ENCODE data around the gene TEX12. TPM values are rescaled to one million over a fixed set of nuclear protein-coding genes. Genes with fewer than 3 reads are reported as not detected.

TEX12 gene
- total and polyA plus RNA-seq, 2 experiments from 2014 or later = 0.50 TPM; not detected in 1

- Histone ChIP-seq H3K4me3 (no peak overlapping the region), H3K27ac (peak overlapping the region; percentile 49)
- TF ChIP-seq EZH2phosphoT487 (IDR thresholded peaks at IDR 0.05; ENCODE audit: low read depth, severe bottlenecking, unreplicated experiment) = no peak
- no peak for TF ChIP-seq CTCF (IDR thresholded peaks at IDR 0.05; ENCODE audit: poor library complexity)
- no peak for TF ChIP-seq EZH2 (IDR thresholded peaks at IDR 0.05; ENCODE audit: borderline replicate concordance)
These were observed 4.2 kb upstream of the TEX12 start for GRCh38 chr11:112162761-112163546.

GRCh38 chr11:112163875-112164685 is 3.1 kb upstream of the TEX12 start, which contains the start of gene IL18:
IL18 (minus strand) TSS chr11:112164094; CDS start chr11:112155053, 9,041 bp downstream.
- Histone ChIP-seq H3K4me1 (ENCODE audit: insufficient read depth) (peaks cover 6% of the 10 kb centered on the region), H3K4me3 (no peak within 1 kb of the TSS), H3K36me3 (replicated peaks; ENCODE audit: insufficient read depth, low read depth) (no peaks in the 10 kb centered on the region), H3K4me2 (peak within 1 kb of the TSS; percentile 37), H3K9me3 (ENCODE audit: low read depth) (no peaks in the 10 kb centered on the region), H4K20me1 (ENCODE audit: insufficient read depth, poor library complexity, severe bottlenecking) (no peaks in the 10 kb centered on the region), H3K79me2 (no peaks in the 10 kb centered on the region), H2AFZ (no peak within 1 kb of the TSS), H3K27me3 (no peaks in the 10 kb centered on the region), H3K9me2 (replicated peaks; ENCODE audit: insufficient read depth) (no peaks in the 10 kb centered on the region), H3K27ac (peak within 1 kb of the TSS; percentile 49)
- peak; percentile 45 for DNase-seq (ENCODE audit: low spot score)
- WGBS (ENCODE audit: low lambda C conversion rate, missing lambda C conversion rate) = 70% methylated on average over 12 of the region's 12 CpGs
- no peak for TF ChIP-seq EZH2phosphoT487 (IDR thresholded peaks at IDR 0.05; ENCODE audit: low read depth, severe bottlenecking, unreplicated experiment)
- TF ChIP-seq CTCF (IDR thresholded peaks at IDR 0.05; ENCODE audit: poor library complexity) = no peak
- TF ChIP-seq EZH2 (IDR thresholded peaks at IDR 0.05; ENCODE audit: borderline replicate concordance) = no peak

More at GRCh38 chr11:112162761-112163546, 4.2 kb upstream of the TEX12 start:
- Histone ChIP-seq H3K79me2 (no peaks in the 10 kb centered on the region), H4K20me1 (ENCODE audit: insufficient read depth, poor library complexity, severe bottlenecking) (no peaks in the 10 kb centered on the region), H2AFZ (no peak overlapping the region), H3K9me3 (ENCODE audit: low read depth) (no peaks in the 10 kb centered on the region), H3K4me1 (ENCODE audit: insufficient read depth) (peaks cover 6% of the 10 kb centered on the region), H3K4me2 (peak overlapping the region; percentile 37), H3K27me3 (no peaks in the 10 kb centered on the region), H3K9me2 (replicated peaks; ENCODE audit: insufficient read depth) (no peaks in the 10 kb centered on the region), H3K36me3 (replicated peaks; ENCODE audit: insufficient read depth, low read depth) (no peaks in the 10 kb centered on the region)
- peak; percentile 22 for DNase-seq (ENCODE audit: low spot score)
- 75% methylated on average over 6 of the region's 6 CpGs for WGBS (ENCODE audit: low lambda C conversion rate, missing lambda C conversion rate)

- no peak for DNase-seq (ENCODE audit: low spot score)
- H3K27ac ChIP-seq = peak overlapping the region; percentile 0
These were observed 2.1 kb upstream of the TEX12 start for GRCh38 chr11:112165049-112165448.

More at GRCh38 chr11:112165049-112165448, 2.1 kb upstream of the TEX12 start:
- H4K20me1 ChIP-seq (ENCODE audit: insufficient read depth, poor library complexity, severe bottlenecking) = no peaks in the 10 kb centered on the region
- no peak overlapping the region for H2AFZ ChIP-seq
- peaks cover 6% of the 10 kb centered on the region for H3K4me1 ChIP-seq (ENCODE audit: insufficient read depth)
- TF ChIP-seq EZH2phosphoT487 (IDR thresholded peaks at IDR 0.05; ENCODE audit: low read depth, severe bottlenecking, unreplicated experiment) = no peak
- H3K79me2 ChIP-seq = no peaks in the 10 kb centered on the region
- no peaks in the 10 kb centered on the region for H3K36me3 ChIP-seq (replicated peaks; ENCODE audit: insufficient read depth, low read depth)
- H3K4me2 ChIP-seq = no peak overlapping the region
- H3K27me3 ChIP-seq = no peaks in the 10 kb centered on the region
- 64% methylated on average over 3 of the region's 3 CpGs for WGBS (ENCODE audit: low lambda C conversion rate, missing lambda C conversion rate)
- no peaks in the 10 kb centered on the region for H3K9me3 ChIP-seq (ENCODE audit: low read depth)
- H3K4me3 ChIP-seq = no peak overlapping the region
- no peaks in the 10 kb centered on the region for H3K9me2 ChIP-seq (replicated peaks; ENCODE audit: insufficient read depth)

Data from hepatocyte (in vitro differentiated cells).